GM19455 (cell line): ENCODE results near the gene CNTNAP2.

Experiments used
- ATAC-seq: cut with Tn5 transposase; IDR thresholded peaks from one replicate; pipeline ENCODE4 v1.9.1; 2021; ENCODE audit not compliant: unreplicated experiment

CNTNAP2 gene

GRCh38 chr7:146966274-146966673 lies 849.7 kb downstream of the CNTNAP2 start:
- no peak for ATAC-seq

DNA sequence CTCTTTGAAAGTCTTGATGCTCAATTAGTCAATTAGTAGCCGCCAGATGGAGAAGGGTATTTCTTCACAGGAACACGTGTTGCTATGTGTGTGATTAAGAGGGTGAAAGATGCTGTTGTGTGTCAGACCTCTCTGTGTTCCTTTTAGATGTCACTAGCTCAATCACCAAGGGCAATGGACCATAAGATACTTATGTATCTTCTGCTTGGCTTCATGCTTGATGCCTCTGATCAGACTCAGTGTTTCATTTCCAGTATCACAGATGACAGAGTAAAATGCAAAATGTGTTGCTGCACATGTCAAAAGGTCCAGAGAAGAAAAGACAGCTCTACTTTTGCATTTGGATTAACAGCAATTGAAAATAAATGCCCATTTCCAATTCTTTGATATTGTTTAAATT lies 865.9 kb downstream of the CNTNAP2 start:
- ATAC-seq: no peak

DNA sequence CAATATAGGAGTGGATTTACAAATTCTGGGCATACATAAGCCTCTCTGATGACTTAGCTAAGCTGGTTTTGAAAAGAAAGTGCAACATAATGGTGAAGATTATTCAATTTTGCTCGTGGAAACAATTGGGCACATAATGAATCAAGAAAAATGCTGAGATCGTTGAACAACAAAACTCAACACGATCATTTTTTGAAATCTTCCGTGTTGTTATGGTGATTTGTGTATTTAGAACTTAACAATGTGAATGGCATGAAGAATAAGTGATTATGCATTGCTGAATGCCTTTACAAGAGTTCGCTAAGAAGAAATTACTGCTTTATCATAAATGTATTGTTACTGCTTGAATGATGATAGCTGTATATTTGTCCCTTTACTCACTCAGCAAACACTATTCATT lies 875.0 kb downstream of the CNTNAP2 start:
- no peak for ATAC-seq

- ATAC-seq: no peak
These were observed 877.2 kb downstream of the CNTNAP2 start for GRCh38 chr7:146993764-146994163.

GRCh38 chr7:147008530-147008929 lies 891.9 kb downstream of the CNTNAP2 start:
- no peak for ATAC-seq

- no peak for ATAC-seq
These were observed 896.1 kb downstream of the CNTNAP2 start for GRCh38 chr7:147012666-147013065.

GRCh38 chr7:147013825-147014224 lies 897.2 kb downstream of the CNTNAP2 start:
- ATAC-seq: no peak

- no peak for ATAC-seq
These were observed 897.8 kb downstream of the CNTNAP2 start for GRCh38 chr7:147014286-147014955.

- ATAC-seq: no peak
These were observed 899.4 kb downstream of the CNTNAP2 start for GRCh38 chr7:147015999-147016398.

GRCh38 chr7:147022056-147022455 lies 905.5 kb downstream of the CNTNAP2 start:
- no peak for ATAC-seq

DNA sequence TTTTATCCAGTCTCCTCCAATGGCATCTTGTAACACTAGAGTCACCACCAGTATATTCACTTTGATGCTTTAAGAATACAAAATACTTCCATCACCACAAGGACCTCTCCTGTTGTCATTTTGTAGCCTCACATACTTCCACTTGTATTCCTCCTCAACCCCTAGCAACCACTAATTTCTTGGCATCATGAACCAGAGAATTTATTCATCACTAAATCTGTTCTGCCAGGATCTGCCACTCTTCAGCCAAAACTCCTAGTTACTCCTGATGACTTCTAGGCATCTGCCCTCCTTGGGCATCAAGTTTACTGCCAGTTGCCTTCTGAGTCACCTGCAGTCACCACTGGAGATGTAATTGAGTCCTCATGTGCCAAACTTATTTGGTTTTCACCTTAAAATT lies 906.8 kb downstream of the CNTNAP2 start:
- no peak for ATAC-seq

- ATAC-seq: no peak
These were observed 913.4 kb downstream of the CNTNAP2 start for GRCh38 chr7:147029953-147030352.

DNA sequence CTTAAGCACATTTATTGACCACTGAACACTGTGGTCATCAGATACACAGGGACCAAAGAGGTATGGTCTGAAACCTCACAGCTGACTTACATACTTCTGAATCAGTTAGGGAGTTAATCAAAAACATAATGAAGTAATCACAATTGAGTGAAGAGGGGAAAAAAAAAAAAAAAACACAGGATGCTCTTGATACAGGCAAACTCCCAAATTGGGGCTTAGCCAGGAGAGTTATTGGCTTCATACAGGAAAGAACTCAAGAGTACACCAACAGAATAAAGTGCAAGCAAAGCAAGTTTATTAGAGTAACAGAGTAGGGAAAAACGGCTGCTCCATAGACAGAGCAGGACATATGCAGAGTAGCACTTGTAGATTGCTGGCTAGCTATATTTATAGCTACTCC lies 917.0 kb downstream of the CNTNAP2 start:
- no peak for ATAC-seq

DNA sequence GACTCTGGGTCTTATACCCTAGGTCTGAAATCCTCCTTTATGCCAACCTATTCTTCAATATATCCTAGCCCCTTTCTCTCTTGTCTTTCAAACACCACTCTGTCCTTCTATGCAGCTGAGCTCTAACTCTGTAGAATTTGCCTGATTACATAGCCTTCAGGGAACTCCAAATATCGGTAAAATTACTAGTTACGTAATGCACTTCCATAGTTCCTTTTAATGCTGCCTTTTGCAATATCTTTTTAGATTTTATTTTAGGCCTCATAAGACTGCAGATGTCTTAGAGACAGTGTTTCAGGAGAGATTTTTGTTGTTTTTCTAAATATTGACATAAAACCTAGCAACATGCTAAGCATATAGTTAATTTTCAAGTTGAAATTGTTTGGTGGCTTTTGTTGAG lies 924.8 kb downstream of the CNTNAP2 start:
- no peak for ATAC-seq

DNA sequence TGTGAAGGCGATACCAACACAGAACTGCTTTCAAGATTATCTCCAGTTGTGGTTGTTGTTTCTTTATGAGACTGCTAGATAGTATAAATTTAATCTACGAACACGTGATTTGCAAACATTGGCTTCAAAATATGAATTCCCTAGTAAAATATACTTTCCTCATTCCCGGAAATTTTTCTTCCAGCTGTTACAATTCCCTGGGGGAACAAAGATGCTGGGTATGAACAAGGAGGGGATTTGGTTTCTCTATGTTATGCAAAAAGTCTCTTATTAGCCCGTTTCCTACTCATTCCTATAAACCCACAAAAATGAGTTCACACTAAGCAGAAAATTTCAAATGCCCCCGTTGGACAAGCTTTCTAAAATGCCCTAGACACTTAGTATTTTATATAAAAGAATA lies 928.3 kb downstream of the CNTNAP2 start:
- no peak for ATAC-seq

DNA sequence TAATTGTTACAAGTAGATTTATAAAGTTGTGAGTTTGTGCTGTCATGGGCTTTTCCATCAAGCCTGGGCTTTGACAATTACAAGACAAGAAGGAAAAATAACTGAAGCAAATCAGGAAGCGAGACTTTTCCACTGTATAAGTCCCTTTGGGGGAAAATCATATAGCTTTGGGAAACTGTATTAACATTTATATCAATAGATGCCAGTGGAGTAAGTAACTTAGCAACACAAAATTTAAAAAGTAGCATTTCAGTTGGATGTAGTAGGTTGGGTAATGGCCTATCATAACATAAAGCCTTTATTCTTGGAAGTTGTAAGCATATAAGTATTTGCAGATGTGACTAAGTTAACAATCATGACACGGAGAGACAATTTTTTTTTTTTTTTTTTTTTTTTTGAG lies 931.1 kb downstream of the CNTNAP2 start:
- no peak for ATAC-seq

DNA sequence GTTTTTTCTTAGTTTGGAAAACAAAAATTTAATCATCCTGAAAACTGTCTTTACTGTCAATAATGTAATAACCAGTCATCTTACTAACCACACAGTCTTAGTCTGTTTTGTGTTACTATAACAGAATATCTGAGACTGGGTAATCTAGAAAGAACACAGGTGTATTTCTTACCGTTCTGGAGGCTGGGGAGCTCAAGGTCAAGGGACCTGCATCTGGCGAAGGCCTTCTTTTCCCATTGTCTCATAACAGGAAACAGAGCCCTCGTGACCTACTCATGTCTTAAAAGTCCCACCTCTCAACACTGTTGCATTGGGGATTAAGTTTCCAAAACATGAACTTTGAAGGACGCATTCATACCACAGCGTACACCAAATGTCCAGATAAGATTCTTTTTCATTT lies 932.3 kb downstream of the CNTNAP2 start:
- ATAC-seq: no peak

DNA sequence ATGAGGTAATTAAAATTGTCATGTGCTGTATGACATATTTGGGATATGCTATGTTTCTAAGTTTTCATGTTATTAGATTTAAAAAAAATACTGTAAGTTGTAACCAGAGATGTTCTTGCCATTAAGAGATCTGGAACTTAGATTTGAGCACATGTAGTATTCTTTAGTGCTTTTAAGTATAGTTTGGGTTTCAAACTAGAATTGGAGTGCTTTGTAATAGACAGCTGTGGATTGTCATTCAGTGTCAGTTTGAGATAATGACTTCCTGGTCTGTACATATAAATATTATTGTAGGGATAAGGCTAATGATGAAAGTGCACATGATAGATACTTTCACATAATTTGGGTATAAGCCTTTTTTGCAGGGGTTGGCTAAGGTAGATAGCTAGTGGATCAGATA lies 936.2 kb downstream of the CNTNAP2 start:
- ATAC-seq: no peak

DNA sequence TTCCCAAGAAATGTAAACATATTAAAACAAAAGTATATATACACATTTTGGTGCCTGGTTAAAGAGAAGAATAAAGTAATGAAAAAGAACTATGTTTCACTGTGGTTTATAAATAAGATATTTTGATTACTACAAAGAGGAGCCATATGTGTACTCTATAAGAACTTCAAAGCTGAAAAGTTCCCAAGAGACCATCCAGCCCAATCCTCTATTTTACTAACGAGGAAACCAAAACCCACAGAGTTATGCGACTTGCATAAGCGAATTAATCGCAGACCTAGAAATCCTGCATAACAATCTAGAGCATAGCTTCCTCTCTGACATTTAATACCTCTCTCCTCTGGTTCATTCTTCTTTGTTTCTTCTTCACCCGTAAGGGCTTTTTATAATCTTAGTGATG lies 937.1 kb downstream of the CNTNAP2 start:
- no peak for ATAC-seq

GRCh38 chr7:147060070-147060469 lies 943.5 kb downstream of the CNTNAP2 start:
- no peak for ATAC-seq

- ATAC-seq: no peak
These were observed 946.3 kb downstream of the CNTNAP2 start for GRCh38 chr7:147062897-147063296.

DNA sequence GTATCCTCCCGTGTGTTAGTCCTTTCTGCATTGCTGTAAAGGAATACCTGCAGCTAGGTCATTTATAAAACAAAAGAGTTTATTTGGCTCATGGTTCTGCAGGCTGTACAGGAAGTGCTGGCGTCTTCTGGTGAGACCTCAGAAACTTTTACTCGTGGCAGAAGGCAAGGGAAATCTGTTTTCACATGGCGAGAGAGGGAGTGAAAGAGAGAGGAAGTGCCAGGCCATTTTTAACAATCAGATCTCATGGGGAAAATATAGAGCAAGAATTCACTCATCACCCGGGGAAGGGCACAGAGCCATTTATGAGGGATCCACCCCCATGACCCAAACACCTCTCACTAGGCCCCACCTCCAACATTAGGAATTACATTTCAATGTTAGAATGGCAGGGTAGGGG lies 952.2 kb downstream of the CNTNAP2 start:
- ATAC-seq: no peak

GRCh38 chr7:147069771-147070170 lies 953.2 kb downstream of the CNTNAP2 start:
- ATAC-seq: no peak
